ENCODE data around the gene TUSC2. TPM values are rescaled to one million over a fixed set of nuclear protein-coding genes. Genes with fewer than 3 reads are reported as not detected.
A peak's percentile ranks its signal among the peaks of the same experiment; 100 is the strongest.

The TUSC2 gene
- total and polyA plus RNA-seq, 8 donors = 10.2 to 21.8 (median 17.4) TPM

DNA sequence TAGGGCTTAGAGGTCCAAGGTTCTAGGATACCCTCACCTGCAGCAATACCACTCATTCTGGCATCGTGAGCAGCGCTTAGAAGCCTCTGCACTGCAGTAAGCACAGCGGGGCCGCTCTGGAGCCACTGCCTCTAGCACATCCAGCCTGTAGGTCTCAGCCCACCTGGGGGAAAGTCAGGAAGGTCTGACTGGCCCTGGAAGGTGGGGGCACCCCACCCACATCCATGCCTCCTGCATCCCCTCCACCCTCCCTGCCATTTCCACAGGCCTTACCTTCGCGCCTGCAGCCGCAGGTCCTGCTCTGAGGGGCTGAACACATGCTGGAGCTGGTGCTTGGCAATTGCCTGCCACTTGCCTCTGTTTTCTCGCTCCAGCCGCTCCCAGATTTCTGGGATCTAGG, 13.5 kb upstream of the TUSC2 start:
- no peaks in the 10 kb centered on the region for H3K9me3 ChIP-seq
- 90 to 95% methylated on average over 9 of the region's 9 CpGs for WGBS, 2 donors
- FAIRE-seq (no peak), ATAC-seq (no peak), DNase-seq (peak in 1 of 6 donors; percentile 37)
- peaks cover 0 to 9% (median 8%) of the 10 kb centered on the region in 3 donors for H3K4me1 ChIP-seq
- no peaks in the 10 kb centered on the region for H3K27me3 ChIP-seq
- no peak for TF ChIP-seq CTCF (IDR thresholded peaks at IDR 0.05)
- no peaks in the 10 kb centered on the region for H3K36me3 ChIP-seq
- no peak overlapping the region for H3K27ac ChIP-seq
- intact Hi-C loops (cut with DNase I) = loop anchor here in 1 of 3 donors (10.0 kb wide), 1 partner anchor 213 kb away; no protein-coding TSS in a partner anchor
- H3K4me3 ChIP-seq = no peak overlapping the region

GRCh38 chr3:50340448-50341329, 12.7 kb upstream of the TUSC2 start, which contains the start of gene RASSF1:
RASSF1 (minus strand) TSS chr3:50340836; CDS start chr3:50340805, 31 bp downstream.
- Histone ChIP-seq H3K27ac (peak within 1 kb of the TSS in 3 of 4 donors; percentile 16 to 60 (median 55)), H3K27me3 (no peaks in the 10 kb centered on the region), H3K4me1 (peaks cover 0 to 15% (median 9%) of the 10 kb centered on the region in 3 donors), H3K4me3 (peak within 1 kb of the TSS in 3 of 4 donors; percentile 8 to 72 (median 23)), H3K36me3 (no peaks in the 10 kb centered on the region), H3K9me3 (no peaks in the 10 kb centered on the region)
- intact Hi-C loops (cut with DNase I) = loop anchor here in 1 of 3 donors (10.0 kb wide), 1 partner anchor 214 kb away; no protein-coding TSS in a partner anchor
- TF ChIP-seq CTCF (IDR thresholded peaks at IDR 0.05) = no peak
- DNase-seq (peak in 4 of 6 donors; percentile 32 to 78 (median 69)), ATAC-seq (peak in 1 of 4 donors; percentile 11), FAIRE-seq (no peak)
- 33 to 42% methylated on average over 66 to 85 of the region's 85 CpGs for WGBS, 2 donors

GRCh38 chr3:50340147-50340447, 12.1 kb upstream of the TUSC2 start:
- no peaks in the 10 kb centered on the region for H3K9me3 ChIP-seq
- no peaks in the 10 kb centered on the region for H3K27me3 ChIP-seq
- no peak for TF ChIP-seq CTCF (IDR thresholded peaks at IDR 0.05)
- peaks cover 0 to 21% (median 12%) of the 10 kb centered on the region in 3 donors for H3K4me1 ChIP-seq
- intact Hi-C loops (cut with DNase I) = loop anchor here in 1 of 3 donors (10.0 kb wide), 1 partner anchor 215 kb away; no protein-coding TSS in a partner anchor
- peak overlapping the region in 2 of 4 donors; percentile 23 to 72 for H3K4me3 ChIP-seq
- DNase-seq (no peak), ATAC-seq (no peak), FAIRE-seq (no peak)
- 72 to 75% methylated on average over 9 of the region's 9 CpGs for WGBS, 2 donors
- H3K27ac ChIP-seq = peak overlapping the region in 3 of 4 donors; percentile 16 to 60 (median 55)
- no peaks in the 10 kb centered on the region for H3K36me3 ChIP-seq

GRCh38 chr3:50339485-50340146, 11.6 kb upstream of the TUSC2 start:
- Histone ChIP-seq H3K27ac (peak overlapping the region in 3 of 4 donors; percentile 90 to 97 (median 95)), H3K36me3 (no peaks in the 10 kb centered on the region), H3K4me1 (peaks cover 4 to 26% (median 17%) of the 10 kb centered on the region in 3 donors), H3K27me3 (no peaks in the 10 kb centered on the region), H3K4me3 (peak overlapping the region in 1 of 4 donors; percentile 72), H3K9me3 (no peaks in the 10 kb centered on the region)
- FAIRE-seq = no peak
- DNase-seq = peak in 1 of 6 donors; percentile 49
- ATAC-seq = no peak
- intact Hi-C loops (cut with DNase I) = loop anchor here in 1 of 3 donors (10.0 kb wide), 1 partner anchor 215 kb away; no protein-coding TSS in a partner anchor
- 87 to 92% methylated on average over 13 to 14 of the region's 14 CpGs for WGBS, 2 donors
- TF ChIP-seq CTCF (IDR thresholded peaks at IDR 0.05) = no peak

Data from pancreas (tissue), 10 donors.